Fibroblast of lung (primary cell): ENCODE data around the gene ECT2. TPM values are rescaled to one million over a fixed set of nuclear protein-coding genes. Genes with fewer than 3 reads are reported as not detected.
"Not testable (repeated sequence)": the region's sequence is repeated elsewhere in the genome, so short reads cannot be mapped to it uniquely, and the experiment has no call there.

ENCODE experiments used
- DNase-seq, 2 donors: peaks; one replicate each; pipeline versions ENCODE4 v3.0.0 to v3.0.0-alpha.2; 2010; ENCODE audit warnings: low read depth in 2 of 2
- H2AFZ ChIP-seq: 2 replicates; pipeline ENCODE4 v1.5.1; 2012; ENCODE audit warnings: low read length, control low read depth, inconsistent platforms
- H3K27ac ChIP-seq: 2 replicates; pipeline ENCODE4 v1.5.1; 2011; ENCODE audit warnings: low read length, control low read depth; ENCODE audit not compliant: insufficient read depth
- H3K27me3 ChIP-seq: 2 replicates; pipeline ENCODE4 v1.5.1; 2011; ENCODE audit warnings: mild to moderate bottlenecking, low read length; ENCODE audit not compliant: control insufficient read depth, insufficient read depth
- H3K36me3 ChIP-seq: 2 replicates; pipeline ENCODE4 v1.5.1; 2011; ENCODE audit warnings: low read length; ENCODE audit not compliant: control insufficient read depth, insufficient read depth
- H3K4me1 ChIP-seq: 2 replicates; pipeline ENCODE4 v1.5.1; 2011; ENCODE audit warnings: low read length; ENCODE audit not compliant: control insufficient read depth, insufficient read depth; ENCODE audit errors: extremely low read depth
- H3K4me2 ChIP-seq: 2 replicates; pipeline ENCODE4 v1.5.1; 2011; ENCODE audit warnings: low read length, control low read depth; ENCODE audit not compliant: insufficient read depth; ENCODE audit errors: extremely low read depth
- H3K4me3 ChIP-seq, 4 experiments: fragments of 200-600 bp in 1 of 4; sonication (generic) in 1 of 4; replicated peaks in 1 of 4; 2 replicates each; pipeline ENCODE4 v1.5.1; 2011 to 2016; ENCODE audit warnings: low read length in 4 of 4, low read depth in 3 of 4, mild to moderate bottlenecking in 3 of 4, control low read depth in 2 of 4, inconsistent platforms in 1 of 4, mixed read lengths in 1 of 4; ENCODE audit not compliant: insufficient read depth in 1 of 4; ENCODE audit errors: control extremely low read depth in 1 of 4
- H3K79me2 ChIP-seq: 2 replicates; pipeline ENCODE4 v1.5.1; 2012; ENCODE audit warnings: mild to moderate bottlenecking, low read length, inconsistent platforms; ENCODE audit not compliant: control insufficient read depth, insufficient read depth
- H3K9ac ChIP-seq: 2 replicates; pipeline ENCODE4 v1.5.1; 2011; ENCODE audit warnings: mild to moderate bottlenecking, low read length, control low read depth; ENCODE audit not compliant: insufficient read depth
- H3K9me3 ChIP-seq: 2 replicates; pipeline ENCODE4 v1.5.1; 2012; ENCODE audit warnings: low read depth, low read length; ENCODE audit not compliant: control insufficient read depth, insufficient read depth
- H4K20me1 ChIP-seq: 2 replicates; pipeline ENCODE4 v1.5.1; 2011; ENCODE audit warnings: low read length; ENCODE audit not compliant: control insufficient read depth, insufficient read depth; ENCODE audit errors: extremely low read depth
- EZH2 ChIP-seq: IDR thresholded peaks from 2 replicates; pipeline ENCODE4 v1.5.1; 2012; ENCODE audit warnings: low read length, control low read depth, mild to moderate bottlenecking; ENCODE audit errors: missing control alignments
- polyA plus RNA-seq, 2 donors: library from polyadenylated mRNA; depleted of rRNA in 1 of 2; stranded (reverse) in 1 of 2; unstranded in 1 of 2; fragments of >200 nt; gene quantifications; 2 replicates each; pipeline ENCODE4 v1.2.1, GENCODE V29; 2011 to 2012; ENCODE audit warnings: missing spikeins in 1 of 2
- total RNA-seq: library from RNA; depleted of rRNA; stranded (reverse); fragments of >200 nt; gene quantifications from 2 replicates; pipeline ENCODE4 v1.2.1, GENCODE V29; 2014
- TF ChIP-seq, protein P1 (sequence below), 2 donors: IDR thresholded peaks in 1 of 2; conservative IDR thresholded peaks in 1 of 2; 1 replicate in 1 of 2; 2 replicates in 1 of 2; pipeline ENCODE4 v1.5.1; 2011 to 2012; ENCODE audit warnings: low read length in 2 of 2, control low read depth in 1 of 2, inconsistent platforms in 1 of 2, low read depth in 1 of 2, mild to moderate bottlenecking in 1 of 2

The ECT2 gene
- total and polyA plus RNA-seq, 2 donors (not counting 1 experiment from before 2014, with no cell fraction given): 20.5 to 34.5 TPM

DNA sequence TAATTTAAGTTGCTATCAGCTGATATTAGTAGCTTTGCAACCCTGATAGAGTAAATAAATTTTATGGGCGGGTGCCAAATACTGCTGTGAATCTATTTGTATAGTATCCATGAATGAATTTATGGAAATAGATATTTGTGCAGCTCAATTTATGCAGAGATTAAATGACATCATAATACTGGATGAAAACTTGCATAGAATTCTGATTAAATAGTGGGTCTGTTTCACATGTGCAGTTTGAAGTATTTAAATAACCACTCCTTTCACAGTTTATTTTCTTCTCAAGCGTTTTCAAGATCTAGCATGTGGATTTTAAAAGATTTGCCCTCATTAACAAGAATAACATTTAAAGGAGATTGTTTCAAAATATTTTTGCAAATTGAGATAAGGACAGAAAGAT lies 70.0 kb downstream of the ECT2 start:
- TF ChIP-seq, protein P1, sequence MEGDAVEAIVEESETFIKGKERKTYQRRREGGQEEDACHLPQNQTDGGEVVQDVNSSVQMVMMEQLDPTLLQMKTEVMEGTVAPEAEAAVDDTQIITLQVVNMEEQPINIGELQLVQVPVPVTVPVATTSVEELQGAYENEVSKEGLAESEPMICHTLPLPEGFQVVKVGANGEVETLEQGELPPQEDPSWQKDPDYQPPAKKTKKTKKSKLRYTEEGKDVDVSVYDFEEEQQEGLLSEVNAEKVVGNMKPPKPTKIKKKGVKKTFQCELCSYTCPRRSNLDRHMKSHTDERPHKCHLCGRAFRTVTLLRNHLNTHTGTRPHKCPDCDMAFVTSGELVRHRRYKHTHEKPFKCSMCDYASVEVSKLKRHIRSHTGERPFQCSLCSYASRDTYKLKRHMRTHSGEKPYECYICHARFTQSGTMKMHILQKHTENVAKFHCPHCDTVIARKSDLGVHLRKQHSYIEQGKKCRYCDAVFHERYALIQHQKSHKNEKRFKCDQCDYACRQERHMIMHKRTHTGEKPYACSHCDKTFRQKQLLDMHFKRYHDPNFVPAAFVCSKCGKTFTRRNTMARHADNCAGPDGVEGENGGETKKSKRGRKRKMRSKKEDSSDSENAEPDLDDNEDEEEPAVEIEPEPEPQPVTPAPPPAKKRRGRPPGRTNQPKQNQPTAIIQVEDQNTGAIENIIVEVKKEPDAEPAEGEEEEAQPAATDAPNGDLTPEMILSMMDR (conservative IDR thresholded peaks at IDR 0.05 in 1 of 2, IDR thresholded peaks at IDR 0.05 in 1 of 2; ENCODE audit: low read depth in 1 of 2, low read length in 2 of 2): no peak
- TF ChIP-seq EZH2: no peak
- H4K20me1 ChIP-seq: no peaks in the 10 kb centered on the region
- no peaks in the 10 kb centered on the region for H3K79me2 ChIP-seq
- no peaks in the 10 kb centered on the region for H3K4me1 ChIP-seq
- H3K36me3 ChIP-seq: no peaks in the 10 kb centered on the region
- H3K9ac ChIP-seq: no peak overlapping the region
- H3K27me3 ChIP-seq: no peaks in the 10 kb centered on the region
- H2AFZ ChIP-seq: no peak overlapping the region
- no peaks in the 10 kb centered on the region for H3K9me3 ChIP-seq
- no peak overlapping the region for H3K4me2 ChIP-seq
- no peak for DNase-seq
- no peak overlapping the region for H3K4me3 ChIP-seq
- no peak overlapping the region for H3K27ac ChIP-seq

DNA sequence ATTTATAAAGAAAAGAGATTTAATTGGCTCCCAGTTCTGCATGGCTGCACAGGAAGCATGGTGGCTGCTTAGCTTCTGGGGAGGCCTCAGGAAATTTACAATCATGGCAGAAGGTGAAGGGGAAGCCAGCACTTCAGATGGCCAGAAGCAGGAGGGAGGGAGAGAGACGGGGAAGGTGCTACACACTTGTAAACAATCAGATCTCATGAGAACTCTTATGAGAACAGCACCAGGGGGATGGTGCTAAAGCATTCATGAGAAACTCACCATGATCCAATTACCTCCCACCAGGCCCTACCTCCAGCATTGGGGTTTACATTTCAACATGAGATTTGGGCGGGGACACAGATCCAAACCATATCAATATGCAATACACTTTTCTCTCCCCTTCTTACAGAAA lies 73.7 kb downstream of the ECT2 start:
- H3K4me2 ChIP-seq: no peak overlapping the region
- H3K4me3 ChIP-seq: no peak overlapping the region
- no peaks in the 10 kb centered on the region for H3K27me3 ChIP-seq
- H3K9me3 ChIP-seq: no peaks in the 10 kb centered on the region
- DNase-seq: no peak
- no peaks in the 10 kb centered on the region for H3K36me3 ChIP-seq
- TF ChIP-seq, protein P1 (conservative IDR thresholded peaks at IDR 0.05 in 1 of 2, IDR thresholded peaks at IDR 0.05 in 1 of 2; ENCODE audit: low read depth in 1 of 2, low read length in 2 of 2): no peak
- no peak for TF ChIP-seq EZH2
- H3K79me2 ChIP-seq: no peaks in the 10 kb centered on the region
- no peaks in the 10 kb centered on the region for H3K4me1 ChIP-seq
- no peak overlapping the region for H3K9ac ChIP-seq
- H3K27ac ChIP-seq: no peak overlapping the region
- H2AFZ ChIP-seq: no peak overlapping the region
- H4K20me1 ChIP-seq: no peaks in the 10 kb centered on the region

DNA sequence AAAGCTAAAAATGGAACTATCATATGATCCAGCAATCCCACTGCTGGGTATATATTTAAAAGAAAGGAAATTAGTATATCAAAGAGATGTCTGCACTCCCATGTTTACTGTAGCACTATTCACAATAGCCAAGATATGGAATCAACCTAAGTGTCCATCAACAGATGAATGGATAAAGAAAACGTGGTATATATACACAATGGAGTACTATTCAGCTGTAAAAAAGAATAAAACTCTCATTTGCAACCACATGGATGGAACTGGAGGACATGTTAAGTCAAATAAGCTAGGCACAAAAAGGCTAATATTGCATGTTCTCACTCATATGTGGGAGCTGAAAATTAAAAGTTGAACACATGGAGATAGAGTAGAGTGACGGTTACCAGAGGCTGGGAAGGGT lies 76.7 kb downstream of the ECT2 start:
- H3K36me3 ChIP-seq, DNase-seq, H3K79me2 ChIP-seq, H4K20me1 ChIP-seq, H3K4me1 ChIP-seq, H3K9me3 ChIP-seq, H3K27me3 ChIP-seq, H3K9ac ChIP-seq, H2AFZ ChIP-seq, H3K27ac ChIP-seq, H3K4me3 ChIP-seq, H3K4me2 ChIP-seq: not testable (repeated sequence)
